GM18526 (cell line): ENCODE results near the gene FXYD5.

ENCODE experiments used
- POLR2A ChIP-seq: IDR thresholded peaks from 3 replicates; pipeline ENCODE4 v1.6.1; 2011; ENCODE audit not compliant: insufficient read length; ENCODE audit errors: extremely low read depth

FXYD5 gene

GRCh38 chr19:35154525-35155406 lies at the start of gene FXYD5:
FXYD5 (plus strand) TSS chr19:35154735; CDS start chr19:35155551, 816 bp downstream.
- peak; percentile 54 for TF ChIP-seq POLR2A

GRCh38 chr19:35105047-35105410 lies 49.5 kb upstream of the FXYD5 start:
- no peak for TF ChIP-seq POLR2A

- no peak for TF ChIP-seq POLR2A
Observed at GRCh38 chr19:35105411-35106290, 48.9 kb upstream of the FXYD5 start.

- TF ChIP-seq POLR2A: no peak
Observed at GRCh38 chr19:35106291-35106583, 48.3 kb upstream of the FXYD5 start.

- no peak for TF ChIP-seq POLR2A
Observed at GRCh38 chr19:35106898-35107541, 47.5 kb upstream of the FXYD5 start.

GRCh38 chr19:35107545-35107944 lies 47.0 kb upstream of the FXYD5 start:
- no peak for TF ChIP-seq POLR2A

GRCh38 chr19:35108730-35109129 lies 45.8 kb upstream of the FXYD5 start:
- TF ChIP-seq POLR2A: no peak

GRCh38 chr19:35109395-35110112 lies 45.0 kb upstream of the FXYD5 start:
- no peak for TF ChIP-seq POLR2A

GRCh38 chr19:35110974-35111373 lies 43.6 kb upstream of the FXYD5 start:
- TF ChIP-seq POLR2A: no peak

- no peak for TF ChIP-seq POLR2A
Observed at GRCh38 chr19:35112995-35113688, 41.4 kb upstream of the FXYD5 start.

- no peak for TF ChIP-seq POLR2A
Observed at GRCh38 chr19:35114353-35115176, 40.0 kb upstream of the FXYD5 start.

- no peak for TF ChIP-seq POLR2A
Observed at GRCh38 chr19:35115177-35115951, 39.2 kb upstream of the FXYD5 start, which contains the start of gene FXYD3. FXYD3 (plus strand) TSS chr19:35115823; CDS start chr19:35119377, 3,554 bp downstream.
